HCT116 (cell line): ENCODE data around the gene LCMT1.

Experiments
- CEBPB ChIP-seq: IDR thresholded peaks from 2 replicates; pipeline ENCODE4 v1.6.1; 2012; ENCODE audit warnings: low read depth
- POLR2A ChIP-seq: IDR thresholded peaks from 2 replicates; pipeline ENCODE4 v1.7.0; 2011; ENCODE audit warnings: borderline replicate concordance; ENCODE audit not compliant: insufficient read depth, insufficient read length; ENCODE audit errors: extremely low read depth
- POLR2AphosphoS5 ChIP-seq: IDR thresholded peaks from 2 replicates; pipeline ENCODE4 v1.6.1; 2011; ENCODE audit warnings: mild to moderate bottlenecking, low read depth, low read length, moderate library complexity
- YY1 ChIP-seq: IDR thresholded peaks from 2 replicates; pipeline ENCODE4 v1.6.1; 2011; ENCODE audit warnings: low read length, low read depth, moderate library complexity, mild to moderate bottlenecking; ENCODE audit not compliant: insufficient replicate concordance; ENCODE audit errors: extremely low read depth
- TF ChIP-seq, protein P1 (sequence below), 3 experiments: fragments of 200-600 bp in 1 of 3; sonication (generic) in 1 of 3; IDR thresholded peaks in 2 of 3; conservative IDR thresholded peaks in 1 of 3; 2 replicates each; pipeline ENCODE4 v1.5.1; 2012 to 2017; ENCODE audit warnings: low read depth in 2 of 3, low read length in 2 of 3, antibody characterized with exemption in 1 of 3, borderline replicate concordance in 1 of 3, control low read depth in 1 of 3, mild to moderate bottlenecking in 1 of 3, mixed read lengths in 1 of 3, mixed run types in 1 of 3, moderate library complexity in 1 of 3; ENCODE audit not compliant: insufficient read depth in 1 of 3
- TF ChIP-seq, protein P2 (sequence below): IDR thresholded peaks from 2 replicates; pipeline ENCODE4 v1.6.1; 2012
- TF ChIP-seq, protein P3 (sequence below): IDR thresholded peaks from 2 replicates; pipeline ENCODE4 v1.6.1; 2012

DNA sequence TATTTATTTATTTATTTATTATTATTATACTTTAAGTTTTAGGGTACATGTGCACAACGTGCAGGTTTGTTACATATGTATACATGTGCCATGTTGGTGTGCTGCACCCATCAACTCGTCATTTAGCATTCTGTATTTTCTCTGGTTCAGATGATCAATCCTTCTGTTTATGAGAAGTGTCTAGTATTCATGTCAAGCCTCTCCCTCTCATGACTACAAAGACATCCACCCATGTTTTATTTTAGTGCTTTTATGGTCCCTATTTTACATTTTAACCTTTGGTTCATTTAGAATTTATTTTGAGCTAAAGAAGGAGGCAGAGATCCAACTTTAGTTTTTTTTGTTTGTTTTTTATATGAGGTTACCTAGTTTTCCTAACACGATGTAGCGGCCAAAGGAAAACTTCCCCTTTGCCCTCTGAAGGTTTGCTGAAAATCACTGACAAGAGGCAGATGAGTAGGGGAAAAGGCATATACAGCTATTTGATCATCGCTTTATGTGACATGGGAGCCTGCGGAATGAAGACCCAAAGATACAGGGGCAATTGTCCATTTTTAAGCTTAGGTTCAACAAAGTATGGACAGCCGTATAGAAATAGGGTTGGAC, 82.8 kb downstream of the LCMT1 start:
- TF ChIP-seq POLR2A (no peak), YY1 (no peak), CEBPB (no peak), POLR2AphosphoS5 (no peak)
- TF ChIP-seq, protein P1, sequence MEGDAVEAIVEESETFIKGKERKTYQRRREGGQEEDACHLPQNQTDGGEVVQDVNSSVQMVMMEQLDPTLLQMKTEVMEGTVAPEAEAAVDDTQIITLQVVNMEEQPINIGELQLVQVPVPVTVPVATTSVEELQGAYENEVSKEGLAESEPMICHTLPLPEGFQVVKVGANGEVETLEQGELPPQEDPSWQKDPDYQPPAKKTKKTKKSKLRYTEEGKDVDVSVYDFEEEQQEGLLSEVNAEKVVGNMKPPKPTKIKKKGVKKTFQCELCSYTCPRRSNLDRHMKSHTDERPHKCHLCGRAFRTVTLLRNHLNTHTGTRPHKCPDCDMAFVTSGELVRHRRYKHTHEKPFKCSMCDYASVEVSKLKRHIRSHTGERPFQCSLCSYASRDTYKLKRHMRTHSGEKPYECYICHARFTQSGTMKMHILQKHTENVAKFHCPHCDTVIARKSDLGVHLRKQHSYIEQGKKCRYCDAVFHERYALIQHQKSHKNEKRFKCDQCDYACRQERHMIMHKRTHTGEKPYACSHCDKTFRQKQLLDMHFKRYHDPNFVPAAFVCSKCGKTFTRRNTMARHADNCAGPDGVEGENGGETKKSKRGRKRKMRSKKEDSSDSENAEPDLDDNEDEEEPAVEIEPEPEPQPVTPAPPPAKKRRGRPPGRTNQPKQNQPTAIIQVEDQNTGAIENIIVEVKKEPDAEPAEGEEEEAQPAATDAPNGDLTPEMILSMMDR (IDR thresholded peaks at IDR 0.05 in 2 of 3, conservative IDR thresholded peaks at IDR 0.05 in 1 of 3; ENCODE audit: borderline replicate concordance in 1 of 3, insufficient read depth in 1 of 3, low read depth in 2 of 3, low read length in 2 of 3) = no peak
- TF ChIP-seq, protein P2, sequence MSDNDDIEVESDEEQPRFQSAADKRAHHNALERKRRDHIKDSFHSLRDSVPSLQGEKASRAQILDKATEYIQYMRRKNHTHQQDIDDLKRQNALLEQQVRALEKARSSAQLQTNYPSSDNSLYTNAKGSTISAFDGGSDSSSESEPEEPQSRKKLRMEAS = no peak
- TF ChIP-seq, protein P3, sequence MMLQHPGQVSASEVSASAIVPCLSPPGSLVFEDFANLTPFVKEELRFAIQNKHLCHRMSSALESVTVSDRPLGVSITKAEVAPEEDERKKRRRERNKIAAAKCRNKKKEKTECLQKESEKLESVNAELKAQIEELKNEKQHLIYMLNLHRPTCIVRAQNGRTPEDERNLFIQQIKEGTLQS = no peak
